Measurements from ENCODE around the gene RAMAC. TPM values are rescaled to one million over a fixed set of nuclear protein-coding genes. Genes with fewer than 3 reads are reported as not detected.

Gene RAMAC
- total RNA-seq, 1 donor from 2014 or later = 17.9 TPM

- DNase-seq (no peak), ATAC-seq (no peak)
- Histone ChIP-seq H3K27ac (no peak overlapping the region), H3K27me3 (ENCODE audit: low read depth) (no peaks in the 10 kb centered on the region), H3K36me3 (no peaks in the 10 kb centered on the region), H3K4me1 (no peaks in the 10 kb centered on the region), H3K4me3 (no peak overlapping the region), H3K9me3 (no peaks in the 10 kb centered on the region)
- TF ChIP-seq CTCF (IDR thresholded peaks at IDR 0.05) = no peak
- intact Hi-C loops (cut with DNase I) = no loop called here
Observed at GRCh38 chr15:82960766-82961165, 25.2 kb upstream of the RAMAC start.

- DNase-seq (no peak), ATAC-seq (no peak)
- H3K4me3 ChIP-seq = no peak overlapping the region
- H3K27ac ChIP-seq = no peak overlapping the region
- H3K36me3 ChIP-seq = no peaks in the 10 kb centered on the region
- no peaks in the 10 kb centered on the region for H3K4me1 ChIP-seq
- no peak for TF ChIP-seq CTCF (IDR thresholded peaks at IDR 0.05)
- H3K27me3 ChIP-seq (ENCODE audit: low read depth) = no peaks in the 10 kb centered on the region
- intact Hi-C loops (cut with DNase I) = no loop called here
- H3K9me3 ChIP-seq = no peaks in the 10 kb centered on the region
Observed at GRCh38 chr15:82963471-82964341, 22.3 kb upstream of the RAMAC start.

GRCh38 chr15:82964890-82965289 lies 21.1 kb upstream of the RAMAC start:
- intact Hi-C loops (cut with DNase I) = no loop called here
- no peaks in the 10 kb centered on the region for H3K4me1 ChIP-seq
- no peaks in the 10 kb centered on the region for H3K27me3 ChIP-seq (ENCODE audit: low read depth)
- TF ChIP-seq CTCF (IDR thresholded peaks at IDR 0.05) = no peak
- H3K4me3 ChIP-seq = no peak overlapping the region
- no peak for ATAC-seq
- no peaks in the 10 kb centered on the region for H3K9me3 ChIP-seq
- no peak for DNase-seq
- H3K36me3 ChIP-seq = no peaks in the 10 kb centered on the region
- H3K27ac ChIP-seq = no peak overlapping the region

GRCh38 chr15:82966671-82967071 lies 19.3 kb upstream of the RAMAC start:
- Histone ChIP-seq H3K36me3 (no peaks in the 10 kb centered on the region), H3K27ac (no peak overlapping the region), H3K27me3 (ENCODE audit: low read depth) (no peaks in the 10 kb centered on the region), H3K4me3 (no peak overlapping the region), H3K9me3 (no peaks in the 10 kb centered on the region), H3K4me1 (no peaks in the 10 kb centered on the region)
- intact Hi-C loops (cut with DNase I) = no loop called here
- no peak for ATAC-seq
- no peak for DNase-seq
- TF ChIP-seq CTCF (IDR thresholded peaks at IDR 0.05) = no peak

GRCh38 chr15:82968066-82968465 lies 17.9 kb upstream of the RAMAC start:
- Histone ChIP-seq H3K27ac (no peak overlapping the region), H3K4me1 (no peaks in the 10 kb centered on the region), H3K27me3 (ENCODE audit: low read depth) (no peaks in the 10 kb centered on the region), H3K36me3 (no peaks in the 10 kb centered on the region), H3K9me3 (no peaks in the 10 kb centered on the region), H3K4me3 (no peak overlapping the region)
- intact Hi-C loops (cut with DNase I) = no loop called here
- TF ChIP-seq CTCF (IDR thresholded peaks at IDR 0.05) = no peak
- no peak for DNase-seq
- ATAC-seq = no peak

All from lower lobe of right lung (tissue), 2 donors.